K562 (cell line): ENCODE data around the gene EDEM1. TPM values are rescaled to one million over a fixed set of nuclear protein-coding genes. Genes with fewer than 3 reads are reported as not detected.

Experiments
- ARID1B ChIP-seq: fragments of 450-650 bp; IDR thresholded peaks from 2 replicates; pipeline ENCODE4 v1.6.1; 2016; ENCODE audit warnings: antibody characterized with exemption, mild to moderate bottlenecking, inconsistent platforms
- ERF ChIP-seq: fragments of 450-650 bp; formaldehyde crosslinking; IDR thresholded peaks from 2 replicates; pipeline ENCODE4 v1.4.0; 2020; ENCODE audit warnings: mild to moderate bottlenecking, mixed read lengths
- MEF2A ChIP-seq: IDR thresholded peaks from 2 replicates; pipeline ENCODE4 v1.6.1; 2011; ENCODE audit warnings: low read depth, mild to moderate bottlenecking, low read length, moderate library complexity; ENCODE audit not compliant: control insufficient read depth
- PCBP1 ChIP-seq: fragments of 200-400 bp; formaldehyde crosslinking; IDR thresholded peaks from 2 replicates; pipeline ENCODE4 v1.6.1; 2018; ENCODE audit warnings: mild to moderate bottlenecking, low read depth, low read length; ENCODE audit not compliant: poor library complexity, severe bottlenecking
- PTBP1 ChIP-seq: fragments of 200-400 bp; formaldehyde crosslinking; IDR thresholded peaks from 2 replicates; pipeline ENCODE4 v1.6.1; 2017; ENCODE audit warnings: low read depth, low read length
- SMAD3 ChIP-seq: fragments of 450-650 bp; formaldehyde crosslinking; conservative IDR thresholded peaks from 2 replicates; pipeline ENCODE4 v1.4.0; 2020; ENCODE audit warnings: mild to moderate bottlenecking
- SMC3 ChIP-seq: conservative IDR thresholded peaks from 2 replicates; pipeline ENCODE4 v1.6.1; 2011; ENCODE audit warnings: low read depth, low read length, improper control_type of control experiment; ENCODE audit not compliant: insufficient read depth
- U2AF2 ChIP-seq: fragments of 200-400 bp; formaldehyde crosslinking; optimal IDR thresholded peaks from 2 replicates; pipeline ENCODE3; 2017; ENCODE audit warnings: low read depth, mild to moderate bottlenecking, low read length
- ZNF224 ChIP-seq: sonication (generic); formaldehyde crosslinking; IDR thresholded peaks from 2 replicates; pipeline ENCODE4 v1.8.0; 2022; ENCODE audit warnings: mild to moderate bottlenecking, missing genetic modification reagents
- polyA plus RNA-seq, 8 experiments: library from polyadenylated mRNA; depleted of rRNA in 4 of 8; stranded (reverse) in 5 of 8; unstranded in 3 of 8; fragments of >200 nt; fragmentation: Nextera tagmentation in 2 of 8; fragmentation: Illumina TruSeq in 1 of 8; extraction: Ambion mirVana in 2 of 8; extraction: Trizol in 1 of 8; gene quantifications; 2 replicates each; pipeline versions ENCODE4 v1.2.1 to v1.2.3, GENCODE V29; 2011 to 2014; ENCODE audit warnings: inconsistent platforms in 1 of 8, missing spikeins in 1 of 8
- total RNA-seq, 7 experiments: library from RNA; depleted of rRNA in 6 of 7; stranded (reverse); fragments of >200 nt in 6 of 7; fragmentation: Illumina TruSeq in 2 of 7; extraction: Trizol in 2 of 7; gene quantifications; 2 replicates each; pipeline versions ENCODE4 v1.2.1 to v1.2.3, GENCODE V29; 2011 to 2021; ENCODE audit warnings: low replicate concordance in 1 of 7
- TF ChIP-seq, protein P1 (sequence below): sonication (generic); formaldehyde crosslinking; IDR thresholded peaks from 2 replicates; pipeline ENCODE4 v1.8.1; 2023; ENCODE audit warnings: mild to moderate bottlenecking, missing genetic modification reagents
- TF ChIP-seq, protein P2 (sequence below): sonication (generic); formaldehyde crosslinking; IDR thresholded peaks from 2 replicates; pipeline ENCODE4 v1.8.0; 2022; ENCODE audit warnings: missing genetic modification reagents, mild to moderate bottlenecking, moderate library complexity, borderline replicate concordance
- TF ChIP-seq, protein P3 (sequence below), 2 experiments: fragments of 450-650 bp in 1 of 2; sonication (generic) in 1 of 2; formaldehyde crosslinking in 1 of 2; IDR thresholded peaks; 2 replicates each; pipeline versions ENCODE4 v1.7.1 to v1.9.0; 2016 to 2022; ENCODE audit warnings: inconsistent platforms in 1 of 2, mild to moderate bottlenecking in 1 of 2, missing genetic modification reagents in 1 of 2
- TF ChIP-seq, protein P4 (sequence below): fragments of 250-450 bp; sonication (Bioruptor Pico); IDR thresholded peaks from 2 replicates; pipeline ENCODE4 v1.8.0; 2022; ENCODE audit warnings: moderate library complexity, mild to moderate bottlenecking, inconsistent platforms

EDEM1 gene
- total and polyA plus RNA-seq, 9 of the 15 experiments (the other 6 are each of a cell fraction or from before 2014, with no cell fraction given): 6.2 to 36.7 (median 14.3) TPM

DNA sequence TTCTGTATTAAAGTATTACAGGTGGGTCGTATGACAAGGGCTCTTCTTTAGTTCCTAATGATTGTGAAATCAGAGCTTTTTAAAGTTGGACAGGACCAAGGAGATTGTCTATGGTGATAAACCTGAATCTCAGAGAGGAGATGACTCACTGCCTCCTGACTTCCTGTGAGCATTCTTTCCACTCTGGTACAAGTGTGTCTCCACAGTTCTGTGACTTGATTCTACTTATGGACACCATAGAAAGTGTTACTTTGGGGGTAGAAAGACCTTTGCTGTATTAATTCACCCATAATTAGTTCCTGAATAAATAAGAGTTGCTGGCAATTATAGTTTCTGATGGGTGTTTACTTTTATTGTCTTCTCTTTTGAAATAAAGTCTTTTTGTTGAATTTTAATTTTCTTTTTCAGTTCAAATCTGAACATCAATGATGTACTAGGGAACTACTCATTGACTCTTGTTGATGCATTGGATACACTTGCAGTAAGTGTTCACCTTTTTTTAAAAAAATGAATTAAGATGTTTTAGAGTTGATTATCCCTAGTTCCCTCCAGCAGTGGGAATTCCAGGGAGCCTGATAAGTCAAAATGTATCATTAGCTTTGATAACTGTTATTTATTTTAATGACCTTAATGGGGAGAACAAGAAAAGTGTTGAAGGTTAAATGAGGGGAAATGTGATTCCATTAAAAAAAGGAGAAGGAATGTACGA, 7.4 kb downstream of the EDEM1 start (continued):
- TF ChIP-seq, protein P1, sequence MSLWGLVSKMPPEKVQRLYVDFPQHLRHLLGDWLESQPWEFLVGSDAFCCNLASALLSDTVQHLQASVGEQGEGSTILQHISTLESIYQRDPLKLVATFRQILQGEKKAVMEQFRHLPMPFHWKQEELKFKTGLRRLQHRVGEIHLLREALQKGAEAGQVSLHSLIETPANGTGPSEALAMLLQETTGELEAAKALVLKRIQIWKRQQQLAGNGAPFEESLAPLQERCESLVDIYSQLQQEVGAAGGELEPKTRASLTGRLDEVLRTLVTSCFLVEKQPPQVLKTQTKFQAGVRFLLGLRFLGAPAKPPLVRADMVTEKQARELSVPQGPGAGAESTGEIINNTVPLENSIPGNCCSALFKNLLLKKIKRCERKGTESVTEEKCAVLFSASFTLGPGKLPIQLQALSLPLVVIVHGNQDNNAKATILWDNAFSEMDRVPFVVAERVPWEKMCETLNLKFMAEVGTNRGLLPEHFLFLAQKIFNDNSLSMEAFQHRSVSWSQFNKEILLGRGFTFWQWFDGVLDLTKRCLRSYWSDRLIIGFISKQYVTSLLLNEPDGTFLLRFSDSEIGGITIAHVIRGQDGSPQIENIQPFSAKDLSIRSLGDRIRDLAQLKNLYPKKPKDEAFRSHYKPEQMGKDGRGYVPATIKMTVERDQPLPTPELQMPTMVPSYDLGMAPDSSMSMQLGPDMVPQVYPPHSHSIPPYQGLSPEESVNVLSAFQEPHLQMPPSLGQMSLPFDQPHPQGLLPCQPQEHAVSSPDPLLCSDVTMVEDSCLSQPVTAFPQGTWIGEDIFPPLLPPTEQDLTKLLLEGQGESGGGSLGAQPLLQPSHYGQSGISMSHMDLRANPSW: no peak
- TF ChIP-seq, protein P2, sequence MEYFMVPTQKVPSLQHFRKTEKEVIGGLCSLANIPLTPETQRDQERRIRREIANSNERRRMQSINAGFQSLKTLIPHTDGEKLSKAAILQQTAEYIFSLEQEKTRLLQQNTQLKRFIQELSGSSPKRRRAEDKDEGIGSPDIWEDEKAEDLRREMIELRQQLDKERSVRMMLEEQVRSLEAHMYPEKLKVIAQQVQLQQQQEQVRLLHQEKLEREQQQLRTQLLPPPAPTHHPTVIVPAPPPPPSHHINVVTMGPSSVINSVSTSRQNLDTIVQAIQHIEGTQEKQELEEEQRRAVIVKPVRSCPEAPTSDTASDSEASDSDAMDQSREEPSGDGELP: no peak
- TF ChIP-seq ARID1B (peak; percentile 90), U2AF2 (no peak), ZNF224 (no peak), SMAD3 (peak; percentile 44; the same call in 1 of the 2 replicates), ERF (CRISPR knock-in tag) (no peak), SMC3 (no peak), MEF2A (0 out of 2 replicates have a peak, but pooled peaks have one; percentile 15), PCBP1 (no peak), PTBP1 (no peak)
- TF ChIP-seq, protein P3, sequence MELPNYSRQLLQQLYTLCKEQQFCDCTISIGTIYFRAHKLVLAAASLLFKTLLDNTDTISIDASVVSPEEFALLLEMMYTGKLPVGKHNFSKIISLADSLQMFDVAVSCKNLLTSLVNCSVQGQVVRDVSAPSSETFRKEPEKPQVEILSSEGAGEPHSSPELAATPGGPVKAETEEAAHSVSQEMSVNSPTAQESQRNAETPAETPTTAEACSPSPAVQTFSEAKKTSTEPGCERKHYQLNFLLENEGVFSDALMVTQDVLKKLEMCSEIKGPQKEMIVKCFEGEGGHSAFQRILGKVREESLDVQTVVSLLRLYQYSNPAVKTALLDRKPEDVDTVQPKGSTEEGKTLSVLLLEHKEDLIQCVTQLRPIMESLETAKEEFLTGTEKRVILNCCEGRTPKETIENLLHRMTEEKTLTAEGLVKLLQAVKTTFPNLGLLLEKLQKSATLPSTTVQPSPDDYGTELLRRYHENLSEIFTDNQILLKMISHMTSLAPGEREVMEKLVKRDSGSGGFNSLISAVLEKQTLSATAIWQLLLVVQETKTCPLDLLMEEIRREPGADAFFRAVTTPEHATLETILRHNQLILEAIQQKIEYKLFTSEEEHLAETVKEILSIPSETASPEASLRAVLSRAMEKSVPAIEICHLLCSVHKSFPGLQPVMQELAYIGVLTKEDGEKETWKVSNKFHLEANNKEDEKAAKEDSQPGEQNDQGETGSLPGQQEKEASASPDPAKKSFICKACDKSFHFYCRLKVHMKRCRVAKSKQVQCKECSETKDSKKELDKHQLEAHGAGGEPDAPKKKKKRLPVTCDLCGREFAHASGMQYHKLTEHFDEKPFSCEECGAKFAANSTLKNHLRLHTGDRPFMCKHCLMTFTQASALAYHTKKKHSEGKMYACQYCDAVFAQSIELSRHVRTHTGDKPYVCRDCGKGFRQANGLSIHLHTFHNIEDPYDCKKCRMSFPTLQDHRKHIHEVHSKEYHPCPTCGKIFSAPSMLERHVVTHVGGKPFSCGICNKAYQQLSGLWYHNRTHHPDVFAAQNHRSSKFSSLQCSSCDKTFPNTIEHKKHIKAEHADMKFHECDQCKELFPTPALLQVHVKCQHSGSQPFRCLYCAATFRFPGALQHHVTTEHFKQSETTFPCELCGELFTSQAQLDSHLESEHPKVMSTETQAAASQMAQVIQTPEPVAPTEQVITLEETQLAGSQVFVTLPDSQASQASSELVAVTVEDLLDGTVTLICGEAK (IDR thresholded peaks at IDR 0.05): peak; percentile 63; the same call in 1 of the 2 replicates
- TF ChIP-seq, protein P3 (CRISPR knock-in tag; IDR thresholded peaks at IDR 0.05): no peak
- TF ChIP-seq, protein P4, sequence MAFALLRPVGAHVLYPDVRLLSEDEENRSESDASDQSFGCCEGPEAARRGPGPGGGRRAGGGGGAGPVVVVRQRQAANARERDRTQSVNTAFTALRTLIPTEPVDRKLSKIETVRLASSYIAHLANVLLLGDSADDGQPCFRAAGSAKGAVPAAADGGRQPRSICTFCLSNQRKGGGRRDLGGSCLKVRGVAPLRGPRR (CRISPR knock-in tag): no peak
